Kidney (tissue), 14 donors: ENCODE measurements around the gene FMOD. TPM values are rescaled to one million over a fixed set of nuclear protein-coding genes. Genes with fewer than 3 reads are reported as not detected.

ENCODE experiments used
- DNase-seq, 5 donors: peaks; one replicate each; pipeline ENCODE4 v3.0.0-alpha.2; 2013 to 2020
- FAIRE-seq: peaks from 2 replicates; lab custom pipeline; 2012; peaks lifted over from hg19 to GRCh38; lab: Jason Lieb, UNC
- H3K27ac ChIP-seq, 2 donors: one replicate each; pipeline ENCODE4 v1.7.0; 2013; ENCODE audit warnings: low read depth in 2 of 2, low read length in 2 of 2, inconsistent platforms in 1 of 2
- H3K27me3 ChIP-seq: one replicate; pipeline ENCODE4 v1.7.1; 2013; ENCODE audit warnings: low read length, inconsistent platforms; ENCODE audit not compliant: control insufficient read depth, insufficient read depth
- H3K36me3 ChIP-seq, 3 donors: one replicate each; pipeline versions ENCODE4 v1.7.0 to v1.7.1; 2013; ENCODE audit warnings: low read length in 3 of 3, control low read depth in 1 of 3, inconsistent platforms in 1 of 3; ENCODE audit not compliant: insufficient read depth in 3 of 3, control insufficient read depth in 2 of 3
- H3K4me1 ChIP-seq, 3 donors: one replicate each; pipeline versions ENCODE4 v1.7.0 to v1.7.1; 2013; ENCODE audit warnings: low read length in 3 of 3, inconsistent platforms in 1 of 3, low read depth in 1 of 3; ENCODE audit not compliant: control insufficient read depth in 2 of 3, insufficient read depth in 2 of 3
- H3K4me3 ChIP-seq, 3 donors: one replicate each; pipeline versions ENCODE4 v1.7.0 to v1.8.1; 2013; ENCODE audit warnings: low read length in 3 of 3, control low read depth in 1 of 3, inconsistent platforms in 1 of 3
- H3K9ac ChIP-seq, 3 donors: one replicate each; pipeline versions ENCODE4 v1.7.0 to v1.7.1; 2013; ENCODE audit warnings: low read length in 3 of 3, control low read depth in 1 of 3, inconsistent platforms in 1 of 3
- H3K9me3 ChIP-seq, 3 donors: one replicate each; pipeline versions ENCODE4 v1.7.0 to v1.7.1; 2013; ENCODE audit warnings: low read length in 3 of 3, control low read depth in 1 of 3, inconsistent platforms in 1 of 3; ENCODE audit not compliant: control insufficient read depth in 2 of 3, insufficient read depth in 1 of 3
- CTCF ChIP-seq: IDR thresholded peaks from 3 replicates; pipeline ENCODE4 v1.5.1; 2012; ENCODE audit warnings: mild to moderate bottlenecking, moderate library complexity, borderline replicate concordance; ENCODE audit not compliant: insufficient read depth; ENCODE audit errors: extremely low read depth
- intact Hi-C: fragments of 100-400 bp; cut with DNase I; formaldehyde crosslinking; loops from one replicate; pipeline ENCODE4 v1.11.1; 2022
- polyA plus RNA-seq: library from polyadenylated mRNA; stranded (reverse); fragments of 350-450 nt; fragmentation: Illumina TruSeq; extraction: RNeasy Lipid Tissue Mini Kit (QIAGEN cat#74804); gene quantifications from one replicate; pipeline ENCODE4 v1.2.3, GENCODE V29; 2014; ENCODE audit warnings: low read depth, low replicate concordance; ENCODE audit not compliant: insufficient read depth
- total RNA-seq: library from RNA; stranded (reverse); fragmentation: NEBNext Ultra II Directional; extraction: Animal tissue kit (Norgen Biotek cat#: 25700); gene quantifications from one replicate; pipeline ENCODE4 v1.2.1, GENCODE V29; 2021
- donor health status: control.
- donor health status: control.
- donor health status: control.
- donor health status: control.
- donor health status: control.
- donor health status: DM: yes; HTN: yes; CAD: no.
- donor health status: Normal renal cell carcinoma (clear cell type).

Gene FMOD
- total and polyA plus RNA-seq, 2 donors from 2014 or later, result 7.0 to 22.3 TPM

- Histone ChIP-seq H3K9me3 (no peaks in the 10 kb centered on the region), H3K9ac (no peak overlapping the region), H3K36me3 (no peaks in the 10 kb centered on the region), H3K4me3 (no peak overlapping the region), H3K27ac (no peak overlapping the region), H3K4me1 (no peaks in the 10 kb centered on the region), H3K27me3 (no peaks in the 10 kb centered on the region)
- no peak for TF ChIP-seq CTCF
- intact Hi-C loops, result loop anchor here (5.0 kb wide), 1 partner anchor 143 kb away; no protein-coding TSS in a partner anchor
- FAIRE-seq (no peak), DNase-seq (no peak)
These were observed 6.8 kb downstream of the FMOD start for GRCh38 chr1:203343956-203344754.

GRCh38 chr1:203342192-203342940, 8.6 kb downstream of the FMOD start:
- Histone ChIP-seq H3K36me3 (no peaks in the 10 kb centered on the region), H3K4me3 (no peak overlapping the region), H3K9me3 (no peaks in the 10 kb centered on the region), H3K27me3 (no peaks in the 10 kb centered on the region), H3K4me1 (no peaks in the 10 kb centered on the region), H3K27ac (no peak overlapping the region), H3K9ac (no peak overlapping the region)
- DNase-seq (peak in 4 of 5 donors; percentile 71 to 86 (median 72)), FAIRE-seq (no peak)
- peak; percentile 80 for TF ChIP-seq CTCF
- intact Hi-C loops, result loop anchor here (5.0 kb wide), 1 partner anchor 145 kb away; no protein-coding TSS in a partner anchor

- H3K4me3 ChIP-seq, result no peak overlapping the region
- DNase-seq, result peak in 4 of 5 donors; percentile 85 to 96 (median 90)
- no peak overlapping the region for H3K27ac ChIP-seq
- H3K9me3 ChIP-seq, result no peaks in the 10 kb centered on the region
- no peak for FAIRE-seq
- no peaks in the 10 kb centered on the region for H3K4me1 ChIP-seq
- intact Hi-C loops, result loop anchor here (5.0 kb wide), 1 partner anchor 147 kb away; no protein-coding TSS in a partner anchor
- TF ChIP-seq CTCF, result peak; percentile 95
- no peaks in the 10 kb centered on the region for H3K36me3 ChIP-seq
- no peaks in the 10 kb centered on the region for H3K27me3 ChIP-seq
- H3K9ac ChIP-seq, result no peak overlapping the region
These were observed 10.7 kb downstream of the FMOD start for GRCh38 chr1:203340112-203340790.
